ENCODE measurements around the gene LIPM. TPM values are rescaled to one million over a fixed set of nuclear protein-coding genes. Genes with fewer than 3 reads are reported as not detected.
A peak's percentile ranks its signal among the peaks of the same experiment; 100 is the strongest.

LIPM gene
- total and polyA plus RNA-seq, 2 experiments from 2014 or later: not detected

DNA sequence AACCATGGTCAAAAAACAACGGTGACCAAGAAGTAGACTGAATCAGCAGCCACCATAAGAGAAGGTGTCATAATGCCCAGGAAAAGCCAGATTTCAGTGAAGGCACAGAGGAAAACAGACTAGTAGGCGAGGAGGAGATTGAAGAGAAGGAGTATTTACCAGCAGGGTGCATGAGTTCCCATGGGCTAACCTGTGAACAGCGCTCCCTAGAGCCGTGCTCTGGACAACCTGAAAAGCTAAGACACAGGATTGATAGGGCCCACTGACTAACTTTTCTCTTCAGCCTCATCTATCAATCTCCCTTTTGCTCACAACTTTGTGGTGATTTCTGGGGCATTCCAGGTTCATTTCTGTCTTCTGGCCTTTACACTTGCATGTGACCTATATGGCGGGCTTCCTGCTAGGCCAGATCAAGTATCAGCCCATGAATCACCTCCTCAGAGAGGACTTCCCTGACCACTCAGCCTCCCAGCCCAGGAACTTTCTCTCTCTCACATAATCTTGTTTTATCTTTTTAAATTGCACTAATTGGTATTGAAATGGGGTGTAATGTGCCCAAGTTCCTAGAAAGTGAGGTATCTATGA, 36.3 kb downstream of the LIPM start:
- no peaks in the 10 kb centered on the region for H3K79me2 ChIP-seq (ENCODE audit: insufficient read depth)
- H3K36me3 ChIP-seq (ENCODE audit: low read depth): no peaks in the 10 kb centered on the region
- in situ Hi-C loops (cut with MboI): loop anchor here (5.0 to 10.0 kb wide), 2 partner anchors 98 to 376 kb away; no protein-coding TSS in a partner anchor
- no peaks in the 10 kb centered on the region for H3F3A ChIP-seq (ENCODE audit: insufficient read depth)
- TF ChIP-seq EZH2 (IDR thresholded peaks at IDR 0.05; ENCODE audit: insufficient read depth, poor library complexity, severe bottlenecking) (no peak), EZH2phosphoT487 (IDR thresholded peaks at IDR 0.05; ENCODE audit: insufficient read depth, low read depth) (no peak)
- no peaks in the 10 kb centered on the region for H3K4me1 ChIP-seq (ENCODE audit: insufficient read depth)
- H3K9me3 ChIP-seq (ENCODE audit: low read depth): no peaks in the 10 kb centered on the region
- H3K27me3 ChIP-seq (replicated peaks; ENCODE audit: insufficient read depth): no peaks in the 10 kb centered on the region
- no peak overlapping the region for H3K4me2 ChIP-seq (ENCODE audit: unreplicated experiment)
- no peak overlapping the region for H3K9ac ChIP-seq
- no peak overlapping the region for H2AFZ ChIP-seq
- H3K4me3 ChIP-seq: no peak overlapping the region
- WGBS, 2 experiments (ENCODE audit: low coverage in 1 of 2, low lambda C conversion rate in 2 of 2, missing lambda C conversion rate in 2 of 2): 91 to 93% methylated on average over 5 of the region's 5 CpGs
- no peak for DNase-seq
- H3K27ac ChIP-seq: no peak overlapping the region
- H4K20me1 ChIP-seq (ENCODE audit: insufficient read depth): no peaks in the 10 kb centered on the region
- H3K9me2 ChIP-seq (ENCODE audit: insufficient read depth): no peaks in the 10 kb centered on the region

DNA sequence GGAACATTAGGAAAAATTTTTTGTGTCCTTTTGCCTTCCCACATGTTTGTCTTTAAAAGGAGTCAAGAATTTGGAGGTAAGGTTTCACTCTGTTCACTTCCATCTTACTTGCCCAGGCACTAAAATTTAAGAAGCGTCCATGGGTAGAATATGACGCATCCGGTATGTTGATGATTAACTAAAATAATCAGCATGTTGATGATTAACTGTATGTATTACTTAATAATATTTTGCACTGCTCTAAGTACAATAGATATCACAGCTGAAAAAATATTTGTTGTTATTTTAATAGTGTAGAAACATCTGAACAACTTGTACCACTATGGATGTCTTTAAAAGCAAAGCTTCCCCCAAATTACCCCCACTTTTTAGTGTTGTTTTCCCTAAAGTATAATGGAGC, 37.6 kb downstream of the LIPM start:
- Histone ChIP-seq H3K27me3 (replicated peaks; ENCODE audit: insufficient read depth) (no peaks in the 10 kb centered on the region), H3K4me2 (ENCODE audit: unreplicated experiment) (no peak overlapping the region), H3K9ac (no peak overlapping the region), H3K36me3 (ENCODE audit: low read depth) (no peaks in the 10 kb centered on the region), H4K20me1 (ENCODE audit: insufficient read depth) (no peaks in the 10 kb centered on the region), H3K9me3 (ENCODE audit: low read depth) (no peaks in the 10 kb centered on the region), H3F3A (ENCODE audit: insufficient read depth) (no peaks in the 10 kb centered on the region), H3K4me3 (no peak overlapping the region), H3K9me2 (ENCODE audit: insufficient read depth) (no peaks in the 10 kb centered on the region), H3K4me1 (ENCODE audit: insufficient read depth) (no peaks in the 10 kb centered on the region), H3K27ac (no peak overlapping the region), H3K79me2 (ENCODE audit: insufficient read depth) (no peaks in the 10 kb centered on the region), H2AFZ (no peak overlapping the region)
- DNase-seq: no peak
- in situ Hi-C loops (cut with MboI): no loop called here
- no peak for TF ChIP-seq EZH2 (IDR thresholded peaks at IDR 0.05; ENCODE audit: insufficient read depth, poor library complexity, severe bottlenecking)
- no peak for TF ChIP-seq EZH2phosphoT487 (IDR thresholded peaks at IDR 0.05; ENCODE audit: insufficient read depth, low read depth)
- WGBS, 2 experiments (ENCODE audit: low coverage in 1 of 2, low lambda C conversion rate in 2 of 2, missing lambda C conversion rate in 2 of 2): 91 to 93% methylated on average over 3 of the region's 3 CpGs

DNA sequence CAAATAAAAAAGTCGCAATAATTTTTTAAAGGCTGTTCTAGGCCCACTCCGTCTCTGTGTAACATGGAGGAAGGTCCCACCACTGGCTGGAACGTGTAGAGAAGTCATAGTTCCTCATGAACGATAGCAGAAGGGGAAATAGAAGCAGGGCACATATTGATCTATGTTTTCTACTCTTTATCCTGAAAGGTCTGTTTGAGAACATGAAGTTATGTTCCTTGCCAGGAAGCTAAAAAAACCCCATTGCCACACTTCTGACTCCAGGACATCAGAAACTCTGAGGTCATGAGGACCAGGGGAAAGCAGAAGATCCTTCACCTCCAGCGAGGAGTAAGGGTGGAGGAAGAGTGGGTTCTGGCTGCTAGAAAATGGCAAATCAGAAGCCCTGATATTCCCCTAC, 38.4 kb downstream of the LIPM start:
- no peak for TF ChIP-seq EZH2 (IDR thresholded peaks at IDR 0.05; ENCODE audit: insufficient read depth, poor library complexity, severe bottlenecking)
- no peak for TF ChIP-seq EZH2phosphoT487 (IDR thresholded peaks at IDR 0.05; ENCODE audit: insufficient read depth, low read depth)
- DNase-seq: no peak
- Histone ChIP-seq H3K9me3 (ENCODE audit: low read depth) (no peaks in the 10 kb centered on the region), H3K36me3 (ENCODE audit: low read depth) (no peaks in the 10 kb centered on the region), H3K4me1 (ENCODE audit: insufficient read depth) (no peaks in the 10 kb centered on the region), H3F3A (ENCODE audit: insufficient read depth) (no peaks in the 10 kb centered on the region), H3K79me2 (ENCODE audit: insufficient read depth) (no peaks in the 10 kb centered on the region), H3K27me3 (replicated peaks; ENCODE audit: insufficient read depth) (no peaks in the 10 kb centered on the region), H3K27ac (no peak overlapping the region), H3K9me2 (ENCODE audit: insufficient read depth) (no peaks in the 10 kb centered on the region), H4K20me1 (ENCODE audit: insufficient read depth) (no peaks in the 10 kb centered on the region), H3K9ac (no peak overlapping the region), H2AFZ (0 out of 2 replicates have a peak overlapping the region, but pooled peaks have one; percentile 43), H3K4me3 (no peak overlapping the region), H3K4me2 (ENCODE audit: unreplicated experiment) (no peak overlapping the region)
- in situ Hi-C loops (cut with MboI): no loop called here
- WGBS, 2 experiments (ENCODE audit: low coverage in 1 of 2, low lambda C conversion rate in 2 of 2, missing lambda C conversion rate in 2 of 2): 88 to 92% methylated on average over 5 of the region's 5 CpGs

DNA sequence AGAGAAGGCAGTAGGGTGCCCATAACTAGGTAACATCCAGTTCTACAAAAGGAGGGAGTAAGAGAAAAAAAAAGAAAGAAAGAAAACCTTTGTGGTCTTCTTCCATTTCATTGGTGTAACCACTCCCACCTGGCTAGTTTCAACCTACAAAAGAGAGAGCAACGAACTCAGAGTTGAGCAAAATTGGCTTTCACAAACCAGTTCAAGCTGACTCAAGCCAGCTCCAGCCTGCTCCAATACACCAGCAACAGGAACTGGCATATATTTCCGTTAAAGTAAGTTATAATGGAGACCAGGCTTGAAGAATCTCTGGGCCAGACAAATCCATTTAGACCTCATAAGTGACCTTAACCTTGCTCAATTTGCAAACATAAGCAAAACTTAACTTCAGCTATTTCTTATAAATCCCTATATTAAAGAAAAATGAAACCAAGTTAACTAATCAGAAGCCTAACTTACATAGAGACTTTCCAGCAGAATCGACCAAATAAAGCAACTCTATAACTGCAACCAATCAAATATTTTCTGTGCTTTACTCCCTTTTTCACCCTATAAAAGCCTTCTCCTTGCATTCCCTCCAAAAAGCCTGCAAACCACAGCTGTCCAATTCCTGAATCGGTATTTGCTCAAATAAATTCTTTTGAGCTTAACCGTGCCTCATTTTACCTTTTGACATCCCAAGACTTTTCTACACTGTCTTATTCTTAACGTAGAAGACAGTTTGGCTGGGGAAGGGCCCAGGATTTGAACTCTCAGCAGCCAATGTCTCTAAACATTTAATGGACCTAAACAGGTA, 39.0 kb downstream of the LIPM start:
- Histone ChIP-seq H4K20me1 (ENCODE audit: insufficient read depth) (no peaks in the 10 kb centered on the region), H3F3A (ENCODE audit: insufficient read depth) (no peaks in the 10 kb centered on the region), H3K27me3 (replicated peaks; ENCODE audit: insufficient read depth) (no peaks in the 10 kb centered on the region), H3K4me2 (ENCODE audit: unreplicated experiment) (no peak overlapping the region), H3K36me3 (ENCODE audit: low read depth) (no peaks in the 10 kb centered on the region), H3K79me2 (ENCODE audit: insufficient read depth) (no peaks in the 10 kb centered on the region), H3K9ac (no peak overlapping the region), H3K9me3 (ENCODE audit: low read depth) (no peaks in the 10 kb centered on the region), H3K4me1 (ENCODE audit: insufficient read depth) (no peaks in the 10 kb centered on the region), H3K9me2 (ENCODE audit: insufficient read depth) (no peaks in the 10 kb centered on the region), H2AFZ (peak overlapping the region; percentile 43), H3K27ac (no peak overlapping the region), H3K4me3 (no peak overlapping the region)
- no peak for DNase-seq
- in situ Hi-C loops (cut with MboI): no loop called here
- 52 to 53% methylated on average over 6 of the region's 6 CpGs for WGBS, 2 experiments (ENCODE audit: low coverage in 1 of 2, low lambda C conversion rate in 2 of 2, missing lambda C conversion rate in 2 of 2)
- TF ChIP-seq EZH2phosphoT487 (IDR thresholded peaks at IDR 0.05; ENCODE audit: insufficient read depth, low read depth) (no peak), EZH2 (IDR thresholded peaks at IDR 0.05; ENCODE audit: insufficient read depth, poor library complexity, severe bottlenecking) (no peak)

Data from GM23248 (cell line).